Measurements from ENCODE around the gene TLL1. TPM values are rescaled to one million over a fixed set of nuclear protein-coding genes. Genes with fewer than 3 reads are reported as not detected.

TLL1 gene
- total RNA-seq, 1 experiment from 2014 or later = 0.63 TPM

DNA sequence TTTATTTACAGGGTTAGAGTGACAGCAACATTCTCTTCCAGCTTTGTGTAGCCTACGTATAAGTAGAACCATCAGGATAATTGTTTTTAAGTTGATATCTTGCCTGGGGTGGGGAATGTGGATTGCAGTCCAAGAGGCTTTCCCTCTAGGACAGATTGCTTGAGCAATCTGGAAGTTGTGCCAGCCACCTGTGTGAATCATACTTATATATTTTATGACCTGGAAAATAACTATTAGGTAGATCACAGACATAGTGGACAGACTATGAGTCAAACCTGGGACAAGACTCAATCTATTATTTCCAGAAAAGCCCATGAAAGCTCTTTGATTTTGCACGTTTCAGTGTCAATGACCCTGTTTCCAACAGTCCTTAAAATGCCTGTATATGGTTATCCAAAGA is 98.9 kb downstream of the TLL1 start:
- H3K36me3 Mint-ChIP-seq = peaks cover 8% of the 10 kb centered on the region
- no peaks in the 10 kb centered on the region; the same call in 1 of the 2 replicates for H3K27me3 Mint-ChIP-seq (ENCODE audit: low read depth)
- ChIA-PET CTCF (no interaction called here), POLR2A (no interaction called here)
- no peak overlapping the region for H3K4me3 Mint-ChIP-seq
- no peaks in the 10 kb centered on the region for H3K4me1 Mint-ChIP-seq
- DNase-seq (ENCODE audit: low spot score) = no peak
- TF ChIP-seq NFATC4 (CRISPR knock-in tag; IDR thresholded peaks at IDR 0.05) = no peak
- TF ChIP-seq NR2C2 (CRISPR knock-in tag; IDR thresholded peaks at IDR 0.05) = no peak
- TF ChIP-seq FOXK1 (CRISPR knock-in tag; IDR thresholded peaks at IDR 0.05) = no peak
- no peak for TF ChIP-seq ZNF263 (CRISPR knock-in tag; IDR thresholded peaks at IDR 0.05; ENCODE audit: low read depth)
- no peak for TF ChIP-seq ZNF416 (CRISPR knock-in tag; IDR thresholded peaks at IDR 0.05)
- TF ChIP-seq, protein P1, sequence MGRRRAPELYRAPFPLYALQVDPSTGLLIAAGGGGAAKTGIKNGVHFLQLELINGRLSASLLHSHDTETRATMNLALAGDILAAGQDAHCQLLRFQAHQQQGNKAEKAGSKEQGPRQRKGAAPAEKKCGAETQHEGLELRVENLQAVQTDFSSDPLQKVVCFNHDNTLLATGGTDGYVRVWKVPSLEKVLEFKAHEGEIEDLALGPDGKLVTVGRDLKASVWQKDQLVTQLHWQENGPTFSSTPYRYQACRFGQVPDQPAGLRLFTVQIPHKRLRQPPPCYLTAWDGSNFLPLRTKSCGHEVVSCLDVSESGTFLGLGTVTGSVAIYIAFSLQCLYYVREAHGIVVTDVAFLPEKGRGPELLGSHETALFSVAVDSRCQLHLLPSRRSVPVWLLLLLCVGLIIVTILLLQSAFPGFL (CRISPR knock-in tag; IDR thresholded peaks at IDR 0.05; ENCODE audit: borderline replicate concordance) = no peak
- no peak for TF ChIP-seq MXD4 (CRISPR knock-in tag; IDR thresholded peaks at IDR 0.05; ENCODE audit: borderline replicate concordance)
- TF ChIP-seq NR3C1 (CRISPR knock-in tag; conservative IDR thresholded peaks at IDR 0.05; ENCODE audit: low read depth) = no peak
- TF ChIP-seq, protein P2, sequence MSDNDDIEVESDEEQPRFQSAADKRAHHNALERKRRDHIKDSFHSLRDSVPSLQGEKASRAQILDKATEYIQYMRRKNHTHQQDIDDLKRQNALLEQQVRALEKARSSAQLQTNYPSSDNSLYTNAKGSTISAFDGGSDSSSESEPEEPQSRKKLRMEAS (CRISPR knock-in tag; IDR thresholded peaks at IDR 0.05) = no peak
- TF ChIP-seq MYBL2 (CRISPR knock-in tag; IDR thresholded peaks at IDR 0.05) = no peak
- TF ChIP-seq ATF2 (CRISPR knock-in tag; IDR thresholded peaks at IDR 0.05; ENCODE audit: borderline replicate concordance, low read depth) = no peak
- no peak for TF ChIP-seq OVOL2 (CRISPR knock-in tag; IDR thresholded peaks at IDR 0.05; ENCODE audit: borderline replicate concordance)
- no peak for TF ChIP-seq ZNF121 (CRISPR knock-in tag; IDR thresholded peaks at IDR 0.05)
- no peak for TF ChIP-seq SP1 (CRISPR knock-in tag; conservative IDR thresholded peaks at IDR 0.05)
- no peak for ATAC-seq
- H3K9me3 Mint-ChIP-seq = peaks cover 24% of the 10 kb centered on the region
- no peak overlapping the region for H3K27ac Mint-ChIP-seq

DNA sequence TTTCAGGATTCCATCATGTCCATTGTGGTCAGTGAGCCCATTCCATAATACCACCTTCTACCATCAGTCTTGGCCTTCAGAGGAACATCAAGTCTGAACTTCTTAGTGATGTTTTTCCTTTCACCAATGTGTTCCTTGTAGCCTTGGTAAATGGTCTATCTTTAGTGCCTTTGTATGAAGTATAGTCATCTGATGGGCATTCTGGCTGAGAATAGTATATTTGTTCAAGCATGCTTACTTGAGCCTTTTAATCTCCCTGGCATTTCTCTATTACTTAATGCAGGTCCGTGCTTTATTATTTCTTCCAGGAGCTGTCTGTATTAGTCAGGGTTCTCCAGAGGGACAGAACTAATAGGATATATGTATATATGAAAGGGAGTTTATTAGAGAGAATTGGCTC is 99.7 kb downstream of the TLL1 start:
- Mint-ChIP-seq H3K4me1 (no peaks in the 10 kb centered on the region), H3K27ac (no peak overlapping the region), H3K36me3 (no peaks in the 10 kb centered on the region; the same call in 1 of the 2 replicates), H3K9me3 (peaks cover 20% of the 10 kb centered on the region), H3K4me3 (no peak overlapping the region), H3K27me3 (ENCODE audit: low read depth) (no peaks in the 10 kb centered on the region; the same call in 1 of the 2 replicates)
- no peak for DNase-seq (ENCODE audit: low spot score)
- no peak for ATAC-seq
- ChIA-PET CTCF (no interaction called here), POLR2A (no interaction called here)
- TF ChIP-seq CREM (CRISPR knock-in tag; IDR thresholded peaks at IDR 0.05) = no peak

GRCh38 chr4:165982934-165983333 is 109.9 kb downstream of the TLL1 start:
- POLR2A ChIA-PET = no interaction called here
- CTCF ChIA-PET = no interaction called here
- Mint-ChIP-seq H3K27ac (no peak overlapping the region), H3K9me3 (no peaks in the 10 kb centered on the region), H3K4me3 (no peak overlapping the region), H3K27me3 (ENCODE audit: low read depth) (no peaks in the 10 kb centered on the region), H3K36me3 (no peaks in the 10 kb centered on the region), H3K4me1 (peaks cover 15% of the 10 kb centered on the region)
- TF ChIP-seq FOXJ3 (CRISPR knock-in tag; IDR thresholded peaks at IDR 0.05; ENCODE audit: borderline replicate concordance) = no peak
- TF ChIP-seq, protein P3, sequence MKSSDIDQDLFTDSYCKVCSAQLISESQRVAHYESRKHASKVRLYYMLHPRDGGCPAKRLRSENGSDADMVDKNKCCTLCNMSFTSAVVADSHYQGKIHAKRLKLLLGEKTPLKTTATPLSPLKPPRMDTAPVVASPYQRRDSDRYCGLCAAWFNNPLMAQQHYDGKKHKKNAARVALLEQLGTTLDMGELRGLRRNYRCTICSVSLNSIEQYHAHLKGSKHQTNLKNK (CRISPR knock-in tag; IDR thresholded peaks at IDR 0.05) = no peak
- TF ChIP-seq ESRRA (CRISPR knock-in tag; IDR thresholded peaks at IDR 0.05; ENCODE audit: borderline replicate concordance) = no peak
- TF ChIP-seq EMX1 (CRISPR knock-in tag; IDR thresholded peaks at IDR 0.05) = no peak
- TF ChIP-seq ZNF423 (CRISPR knock-in tag; IDR thresholded peaks at IDR 0.05) = no peak
- TF ChIP-seq RORB (CRISPR knock-in tag; IDR thresholded peaks at IDR 0.05) = no peak
- TF ChIP-seq, protein P4, sequence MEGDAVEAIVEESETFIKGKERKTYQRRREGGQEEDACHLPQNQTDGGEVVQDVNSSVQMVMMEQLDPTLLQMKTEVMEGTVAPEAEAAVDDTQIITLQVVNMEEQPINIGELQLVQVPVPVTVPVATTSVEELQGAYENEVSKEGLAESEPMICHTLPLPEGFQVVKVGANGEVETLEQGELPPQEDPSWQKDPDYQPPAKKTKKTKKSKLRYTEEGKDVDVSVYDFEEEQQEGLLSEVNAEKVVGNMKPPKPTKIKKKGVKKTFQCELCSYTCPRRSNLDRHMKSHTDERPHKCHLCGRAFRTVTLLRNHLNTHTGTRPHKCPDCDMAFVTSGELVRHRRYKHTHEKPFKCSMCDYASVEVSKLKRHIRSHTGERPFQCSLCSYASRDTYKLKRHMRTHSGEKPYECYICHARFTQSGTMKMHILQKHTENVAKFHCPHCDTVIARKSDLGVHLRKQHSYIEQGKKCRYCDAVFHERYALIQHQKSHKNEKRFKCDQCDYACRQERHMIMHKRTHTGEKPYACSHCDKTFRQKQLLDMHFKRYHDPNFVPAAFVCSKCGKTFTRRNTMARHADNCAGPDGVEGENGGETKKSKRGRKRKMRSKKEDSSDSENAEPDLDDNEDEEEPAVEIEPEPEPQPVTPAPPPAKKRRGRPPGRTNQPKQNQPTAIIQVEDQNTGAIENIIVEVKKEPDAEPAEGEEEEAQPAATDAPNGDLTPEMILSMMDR (IDR thresholded peaks at IDR 0.05) = no peak
- TF ChIP-seq OVOL2 (CRISPR knock-in tag; IDR thresholded peaks at IDR 0.05; ENCODE audit: borderline replicate concordance) = no peak
- DNase-seq (ENCODE audit: low spot score) (no peak), ATAC-seq (no peak)

Data from WTC11 (cell line).